Left ventricle myocardium superior (tissue), 1 donor: Measurements from ENCODE around the gene CCDC70. TPM values are rescaled to one million over a fixed set of nuclear protein-coding genes. Genes with fewer than 3 reads are reported as not detected.

ENCODE experiments used
- ATAC-seq: fragments of 200-7000 bp; cut with Tn5 transposase; one replicate; pipeline ENCODE4 v1.9.1; 2020; ENCODE audit warnings: mild to moderate bottlenecking, moderate library complexity
- DNase-seq: peaks from one replicate; pipeline ENCODE4 v3.0.0-alpha.2; 2020
- intact Hi-C: fragments of 100-400 bp; cut with micrococcal nuclease; formaldehyde crosslinking; loops from one replicate; pipeline ENCODE4 v1.11.0; 2022
- total RNA-seq: library from RNA; stranded (reverse); fragmentation: NEBNext Ultra II Directional; extraction: Animal tissue kit (Norgen Biotek cat#: 25700); gene quantifications from one replicate; pipeline ENCODE4 v1.2.1, GENCODE V29; 2021
- donor health status: DM: no; HTN: yes; CAD: no; lungs with severe emphysema.

CCDC70 gene
- total RNA-seq, 1 donor from 2014 or later = not detected

- DNase-seq (no peak), ATAC-seq (no peak)
- intact Hi-C loops = no loop called here
Observed at GRCh38 chr13:51827254-51827653, 34.5 kb upstream of the CCDC70 start.

GRCh38 chr13:51828730-51829567 is 32.8 kb upstream of the CCDC70 start:
- DNase-seq (no peak), ATAC-seq (no peak)
- intact Hi-C loops = no loop called here

GRCh38 chr13:51829568-51829899 is 32.2 kb upstream of the CCDC70 start:
- intact Hi-C loops = no loop called here
- ATAC-seq = no peak
- DNase-seq = no peak

- intact Hi-C loops = no loop called here
- ATAC-seq = no peak
- no peak for DNase-seq
Observed at GRCh38 chr13:51831519-51831918, 30.2 kb upstream of the CCDC70 start.

- intact Hi-C loops = no loop called here
Observed at GRCh38 chr13:51832471-51833152, 29.2 kb upstream of the CCDC70 start.

GRCh38 chr13:51833980-51834379 is 27.8 kb upstream of the CCDC70 start:
- intact Hi-C loops = no loop called here
- no peak for DNase-seq

More at GRCh38 chr13:51832471-51833152, 29.2 kb upstream of the CCDC70 start:
- ATAC-seq (peak; percentile 93), DNase-seq (no peak)

GRCh38 chr13:51834581-51835171 is 27.1 kb upstream of the CCDC70 start:
- intact Hi-C loops = no loop called here
- peak; percentile 13 for ATAC-seq
- no peak for DNase-seq

More at GRCh38 chr13:51833980-51834379, 27.8 kb upstream of the CCDC70 start:
- ATAC-seq = no peak

GRCh38 chr13:51837016-51837415 is 24.8 kb upstream of the CCDC70 start:
- DNase-seq (no peak), ATAC-seq (no peak)
- intact Hi-C loops = no loop called here

GRCh38 chr13:51838240-51838846 is 23.4 kb upstream of the CCDC70 start:
- ATAC-seq (no peak), DNase-seq (no peak)
- intact Hi-C loops = no loop called here

- ATAC-seq (peak; percentile 71), DNase-seq (no peak)
- intact Hi-C loops = no loop called here
Observed at GRCh38 chr13:51839711-51840540, 21.8 kb upstream of the CCDC70 start.

GRCh38 chr13:51840917-51841316 is 20.9 kb upstream of the CCDC70 start:
- intact Hi-C loops = no loop called here

GRCh38 chr13:51841732-51842131 is 20.0 kb upstream of the CCDC70 start:
- intact Hi-C loops = no loop called here
- ATAC-seq = no peak

More at GRCh38 chr13:51840917-51841316, 20.9 kb upstream of the CCDC70 start:
- no peak for DNase-seq
- ATAC-seq = no peak

GRCh38 chr13:51843529-51843928 is 18.2 kb upstream of the CCDC70 start:
- intact Hi-C loops = no loop called here
- DNase-seq = no peak
- no peak for ATAC-seq

More at GRCh38 chr13:51841732-51842131, 20.0 kb upstream of the CCDC70 start:
- DNase-seq = no peak

GRCh38 chr13:51844862-51845573 is 16.8 kb upstream of the CCDC70 start, which contains the start of gene TMEM272:
Gene TMEM272, minus strand, starts transcription at chr13:51845177. Its CDS starts 6,647 bp downstream, at chr13:51838530.
- intact Hi-C loops = no loop called here
- DNase-seq = peak; percentile 71
- ATAC-seq = peak; percentile 81

- DNase-seq = no peak
- intact Hi-C loops = no loop called here
Observed at GRCh38 chr13:51845574-51846318, 16.0 kb upstream of the CCDC70 start.

GRCh38 chr13:51846756-51847155 is 15.0 kb upstream of the CCDC70 start:
- ATAC-seq = no peak
- no peak for DNase-seq
- intact Hi-C loops = no loop called here

More at GRCh38 chr13:51845574-51846318, 16.0 kb upstream of the CCDC70 start:
- ATAC-seq = no peak

- no peak for DNase-seq
- ATAC-seq = no peak
- intact Hi-C loops = no loop called here
Observed at GRCh38 chr13:51848674-51849073, 13.1 kb upstream of the CCDC70 start.
